SJCRH30 (cell line): Measurements from ENCODE around the gene RGS17. TPM values are rescaled to one million over a fixed set of nuclear protein-coding genes. Genes with fewer than 3 reads are reported as not detected.

Source experiments
- DNase-seq, 2 experiments: peaks; one replicate each; pipeline ENCODE4 v3.0.0-alpha.2; 2015 to 2020
- H3K27ac ChIP-seq: fragments of 250-450 bp; sonication (Bioruptor Pico); 2 replicates; pipeline ENCODE4 v1.5.1; 2020; ENCODE audit warnings: mild to moderate bottlenecking, moderate library complexity
- H3K27me3 ChIP-seq: fragments of 250-450 bp; sonication (Bioruptor Pico); 2 replicates; pipeline ENCODE4 v1.5.1; 2020; ENCODE audit warnings: mild to moderate bottlenecking, moderate library complexity
- H3K36me3 ChIP-seq: fragments of 250-450 bp; sonication (Bioruptor Pico); 2 replicates; pipeline ENCODE4 v1.5.1; 2020; ENCODE audit warnings: mild to moderate bottlenecking, moderate library complexity
- H3K4me1 ChIP-seq: fragments of 250-450 bp; sonication (Bioruptor Pico); 2 replicates; pipeline ENCODE4 v1.5.1; 2020; ENCODE audit warnings: mild to moderate bottlenecking, moderate library complexity
- H3K4me3 ChIP-seq: fragments of 250-450 bp; sonication (Bioruptor Pico); 2 replicates; pipeline ENCODE4 v1.5.1; 2020; ENCODE audit warnings: mild to moderate bottlenecking, moderate library complexity
- H3K9me3 ChIP-seq: fragments of 250-450 bp; sonication (Bioruptor Pico); replicated peaks from 2 replicates; pipeline ENCODE4 v1.5.1; 2020; ENCODE audit warnings: mild to moderate bottlenecking, moderate library complexity
- total RNA-seq: library from RNA; depleted of rRNA; stranded (reverse); fragments of >200 nt; shearing (Covaris generic); gene quantifications from 2 replicates; pipeline ENCODE4 v1.2.3, GENCODE V29; 2014; rRNA removed

RGS17 gene, protein sequence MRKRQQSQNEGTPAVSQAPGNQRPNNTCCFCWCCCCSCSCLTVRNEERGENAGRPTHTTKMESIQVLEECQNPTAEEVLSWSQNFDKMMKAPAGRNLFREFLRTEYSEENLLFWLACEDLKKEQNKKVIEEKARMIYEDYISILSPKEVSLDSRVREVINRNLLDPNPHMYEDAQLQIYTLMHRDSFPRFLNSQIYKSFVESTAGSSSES
- total RNA-seq, result 13.6 and 15.5 TPM in 2 replicates

DNA sequence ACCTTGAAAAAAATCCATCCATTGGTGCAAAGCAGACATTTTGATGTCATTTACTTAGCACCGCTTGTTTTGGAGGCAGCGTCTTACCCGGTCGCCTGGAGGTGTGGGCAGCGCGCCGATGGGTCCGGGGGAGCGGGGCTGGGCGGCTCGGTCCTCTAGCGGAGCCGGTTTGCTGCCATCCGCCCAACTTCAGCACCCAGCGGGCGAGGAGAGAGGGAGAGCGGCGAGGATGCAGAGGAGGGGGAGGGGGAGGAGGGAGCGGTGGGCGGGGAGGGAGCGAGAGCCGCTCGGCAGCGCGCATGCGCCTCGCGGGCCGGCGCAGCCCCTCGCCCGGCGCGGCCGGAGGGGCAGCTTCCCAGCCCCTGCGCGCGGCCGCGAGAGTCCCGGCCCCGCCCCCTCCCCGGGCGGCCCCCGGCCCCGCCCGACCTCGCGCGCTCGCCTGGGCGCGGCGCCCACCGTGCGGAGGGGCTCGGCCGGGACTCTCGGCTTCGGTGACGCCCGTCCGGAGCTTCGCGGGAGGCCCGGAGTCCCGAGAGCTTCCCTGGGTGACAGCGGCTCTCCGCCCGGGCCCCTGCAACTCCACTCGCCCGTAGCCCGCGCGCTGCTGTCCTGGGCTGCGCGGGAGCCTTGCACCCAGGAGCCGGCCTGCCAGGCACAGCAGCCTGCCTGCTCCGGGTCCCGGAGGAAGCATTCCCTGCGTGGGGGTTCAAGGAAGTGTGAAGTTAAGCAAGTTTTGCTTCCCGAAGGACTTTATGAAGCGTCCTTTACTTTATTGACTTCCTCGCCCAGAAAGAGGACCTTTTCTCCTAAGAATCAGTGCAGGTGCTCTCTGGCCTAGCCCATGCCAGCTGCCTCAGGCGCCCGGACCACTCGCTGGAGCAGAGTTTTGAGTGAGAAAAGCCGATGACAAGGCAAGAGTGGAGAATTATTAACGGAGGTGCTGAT lies at the start of gene RGS17:
RGS17 (minus strand) TSS at position 246 of the 945 bp plus-strand sequence. CDS start 87,264 bp downstream, outside the sequence.
- H3K4me3 ChIP-seq, result peak within 1 kb of the TSS; percentile 98
- H3K27ac ChIP-seq, result peak within 1 kb of the TSS; percentile 57
- H3K36me3 ChIP-seq, result no peaks in the 10 kb centered on the region
- peaks cover 6% of the 10 kb centered on the region; the same call in 1 of the 2 replicates for H3K4me1 ChIP-seq
- H3K27me3 ChIP-seq, result no peaks in the 10 kb centered on the region
- no peaks in the 10 kb centered on the region for H3K9me3 ChIP-seq
- DNase-seq, result peak; percentile 84 to 87

DNA sequence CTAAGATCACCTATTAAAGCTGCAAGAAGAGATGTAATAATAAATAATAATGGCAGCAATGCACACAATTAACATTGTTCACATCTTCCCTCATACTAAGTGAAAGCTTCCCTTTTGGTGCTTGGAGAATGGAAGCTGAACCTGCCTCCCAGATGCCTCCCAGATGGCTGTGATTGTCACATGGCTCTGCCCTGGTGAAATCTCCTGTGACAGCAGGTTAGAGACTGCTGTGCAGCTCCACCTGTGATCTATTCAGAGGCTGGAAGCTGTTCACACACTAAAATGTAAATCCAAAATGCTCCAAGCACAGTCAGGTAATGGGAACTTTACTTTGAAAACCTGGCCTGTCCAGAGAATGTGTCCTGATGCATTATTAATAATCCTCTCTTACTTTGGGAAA lies 41.7 kb upstream of the RGS17 start:
- Histone ChIP-seq H3K4me1 (no peaks in the 10 kb centered on the region), H3K27me3 (no peaks in the 10 kb centered on the region), H3K4me3 (no peak overlapping the region), H3K27ac (no peak overlapping the region), H3K9me3 (no peaks in the 10 kb centered on the region), H3K36me3 (no peaks in the 10 kb centered on the region)
- no peak for DNase-seq

DNA sequence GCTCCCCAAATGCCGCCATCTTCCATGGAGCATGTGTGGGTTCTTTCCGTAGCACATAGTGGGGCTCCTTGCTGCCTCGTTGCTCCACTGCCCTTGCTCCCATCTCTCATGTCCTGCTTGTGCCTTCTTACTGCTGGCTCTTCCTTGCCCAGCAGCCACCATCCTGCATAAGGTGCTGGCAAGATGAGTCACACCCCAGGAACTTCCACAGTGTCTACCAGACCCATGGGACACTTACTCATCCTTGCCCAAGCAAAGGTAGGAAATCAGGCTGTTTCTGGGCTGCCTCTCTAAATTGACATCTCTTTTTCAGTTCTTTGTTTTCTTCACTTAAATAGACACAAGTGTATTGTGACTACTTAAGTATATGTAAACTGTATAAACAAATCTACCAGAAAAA lies 39.4 kb upstream of the RGS17 start:
- 0 out of 2 replicates have a peak, but pooled peaks cover 5% of the 10 kb centered on the region for H3K4me1 ChIP-seq

GRCh38 chr6:153167907-153168306 lies 36.8 kb upstream of the RGS17 start:
- DNase-seq, result no peak
- no peak overlapping the region for H3K4me3 ChIP-seq
- no peaks in the 10 kb centered on the region for H3K9me3 ChIP-seq
- H3K27ac ChIP-seq, result no peak overlapping the region
- no peaks in the 10 kb centered on the region for H3K27me3 ChIP-seq
- H3K36me3 ChIP-seq, result no peaks in the 10 kb centered on the region
- H3K4me1 ChIP-seq, result 0 out of 2 replicates have a peak, but pooled peaks cover 5% of the 10 kb centered on the region

More for the DNA sequence above, 39.4 kb upstream of the RGS17 start:
- Histone ChIP-seq H3K36me3 (no peaks in the 10 kb centered on the region), H3K27ac (no peak overlapping the region), H3K27me3 (no peaks in the 10 kb centered on the region), H3K4me3 (no peak overlapping the region), H3K9me3 (no peaks in the 10 kb centered on the region)
- DNase-seq, result no peak

DNA sequence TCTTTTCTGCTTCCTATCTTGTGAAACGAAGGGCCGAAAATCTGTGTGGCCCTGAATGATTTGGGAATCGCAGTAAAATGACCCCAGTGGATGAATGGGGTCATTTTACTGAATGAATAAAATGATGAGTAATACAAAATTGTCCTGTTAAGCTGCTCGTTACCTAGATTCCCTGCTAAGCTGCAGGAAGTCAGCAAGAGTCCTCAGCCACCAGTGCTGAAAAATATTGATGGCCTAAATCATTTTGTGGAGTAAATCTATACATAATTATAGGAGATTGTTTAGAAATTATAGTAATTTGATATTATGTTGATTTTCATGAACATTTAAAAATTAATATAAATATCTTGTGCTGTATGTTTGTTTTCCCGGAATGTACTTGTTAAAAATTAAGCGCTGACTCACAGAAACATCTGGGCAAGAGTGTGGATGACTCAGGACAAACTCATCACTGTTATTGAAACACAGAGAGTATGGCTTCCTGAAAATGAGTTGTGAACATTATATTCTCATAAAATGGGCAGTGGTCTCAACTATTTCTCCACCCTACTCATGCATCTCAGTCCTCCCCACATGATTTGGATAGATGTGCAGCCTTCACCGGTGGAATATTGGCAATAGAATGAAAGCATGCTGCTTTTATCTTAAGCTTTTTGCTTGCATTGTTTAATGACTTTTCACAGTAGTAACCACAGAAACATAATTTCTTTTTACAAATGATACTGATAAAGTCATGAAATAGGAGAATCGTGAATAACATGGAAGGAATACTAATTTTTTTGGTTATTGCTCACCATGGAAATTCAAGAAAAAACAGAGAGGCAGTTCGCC lies 36.2 kb upstream of the RGS17 start:
- no peaks in the 10 kb centered on the region for H3K36me3 ChIP-seq
- H3K4me1 ChIP-seq, result 0 out of 2 replicates have a peak, but pooled peaks cover 5% of the 10 kb centered on the region
- H3K27me3 ChIP-seq, result no peaks in the 10 kb centered on the region
- no peaks in the 10 kb centered on the region for H3K9me3 ChIP-seq
- no peak overlapping the region for H3K27ac ChIP-seq
- DNase-seq, result peak in 1 of 2 experiments; percentile 14
- no peak overlapping the region for H3K4me3 ChIP-seq

DNA sequence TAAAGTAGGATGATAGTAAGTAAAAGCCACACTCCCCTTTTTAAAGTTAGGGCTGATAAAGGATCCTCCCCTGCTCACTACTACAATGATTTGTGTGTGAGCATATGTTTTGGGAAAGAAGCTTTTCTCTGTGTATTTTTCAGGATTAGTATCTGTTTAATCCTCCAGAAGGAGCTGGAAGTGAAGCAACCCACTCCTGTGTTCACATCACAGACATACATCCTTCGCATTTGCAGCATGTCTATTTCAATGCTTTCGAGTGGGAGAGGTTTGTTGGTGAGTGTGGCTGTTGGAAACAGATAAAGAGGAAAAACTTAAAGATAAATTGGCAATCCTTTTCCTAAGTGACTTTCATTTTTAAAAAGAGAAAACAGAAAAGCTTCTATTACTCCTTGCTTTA lies 31.6 kb upstream of the RGS17 start:
- Histone ChIP-seq H3K4me1 (0 out of 2 replicates have a peak, but pooled peaks cover 4% of the 10 kb centered on the region), H3K27me3 (no peaks in the 10 kb centered on the region), H3K36me3 (no peaks in the 10 kb centered on the region), H3K4me3 (no peak overlapping the region), H3K27ac (no peak overlapping the region), H3K9me3 (no peaks in the 10 kb centered on the region)
- no peak for DNase-seq

GRCh38 chr6:153162172-153162571 lies 31.1 kb upstream of the RGS17 start:
- DNase-seq, result no peak
- H3K27ac ChIP-seq, result no peak overlapping the region

GRCh38 chr6:153160221-153160620 lies 29.1 kb upstream of the RGS17 start:
- Histone ChIP-seq H3K4me1 (no peaks in the 10 kb centered on the region), H3K27ac (no peak overlapping the region), H3K27me3 (no peaks in the 10 kb centered on the region), H3K4me3 (no peak overlapping the region), H3K9me3 (no peaks in the 10 kb centered on the region), H3K36me3 (no peaks in the 10 kb centered on the region)
- DNase-seq, result no peak

More at GRCh38 chr6:153162172-153162571, 31.1 kb upstream of the RGS17 start:
- no peak overlapping the region for H3K4me3 ChIP-seq
- no peaks in the 10 kb centered on the region for H3K9me3 ChIP-seq
- H3K36me3 ChIP-seq, result no peaks in the 10 kb centered on the region
- no peaks in the 10 kb centered on the region for H3K4me1 ChIP-seq
- H3K27me3 ChIP-seq, result no peaks in the 10 kb centered on the region

DNA sequence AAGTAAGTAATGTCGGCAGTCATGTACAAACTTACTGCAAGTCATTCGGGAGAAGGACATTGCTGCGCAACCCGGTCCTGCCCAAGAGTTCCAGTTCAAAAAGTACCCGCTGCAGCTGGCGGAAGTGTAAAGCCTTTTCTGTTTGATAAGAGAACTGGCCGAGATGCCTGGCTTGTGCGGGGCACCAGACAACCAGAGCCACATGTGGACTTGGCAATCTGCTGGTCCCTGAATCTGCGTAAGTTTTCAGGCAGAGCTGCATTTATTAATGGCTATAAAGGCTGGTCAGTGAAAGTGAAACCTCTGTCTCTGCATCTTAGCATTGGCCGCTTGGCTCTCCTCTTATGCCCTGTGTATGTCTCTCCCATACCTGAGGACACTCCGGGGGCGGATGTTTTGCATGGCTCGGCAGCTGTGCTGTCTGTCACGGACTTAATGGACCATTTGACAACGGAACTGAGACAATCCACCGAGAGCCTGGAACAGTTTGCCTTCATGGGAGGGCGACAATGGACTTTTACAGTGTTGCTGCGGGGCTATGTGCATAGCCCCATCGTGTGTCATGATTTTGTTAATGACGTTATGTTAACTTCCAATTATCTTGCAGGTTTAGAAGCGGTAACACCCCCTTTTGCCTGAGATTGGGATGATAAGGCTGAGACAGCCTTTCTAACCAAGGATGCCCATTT lies 19.8 kb upstream of the RGS17 start:
- Histone ChIP-seq H3K4me3 (peak overlapping the region; percentile 61), H3K27me3 (no peaks in the 10 kb centered on the region), H3K36me3 (no peaks in the 10 kb centered on the region), H3K4me1 (peaks cover 8% of the 10 kb centered on the region; the same call in 1 of the 2 replicates), H3K9me3 (peaks cover 4% of the 10 kb centered on the region; the same call in 1 of the 2 replicates), H3K27ac (peak overlapping the region; percentile 66)
- peak; percentile 82 to 89 for DNase-seq

DNA sequence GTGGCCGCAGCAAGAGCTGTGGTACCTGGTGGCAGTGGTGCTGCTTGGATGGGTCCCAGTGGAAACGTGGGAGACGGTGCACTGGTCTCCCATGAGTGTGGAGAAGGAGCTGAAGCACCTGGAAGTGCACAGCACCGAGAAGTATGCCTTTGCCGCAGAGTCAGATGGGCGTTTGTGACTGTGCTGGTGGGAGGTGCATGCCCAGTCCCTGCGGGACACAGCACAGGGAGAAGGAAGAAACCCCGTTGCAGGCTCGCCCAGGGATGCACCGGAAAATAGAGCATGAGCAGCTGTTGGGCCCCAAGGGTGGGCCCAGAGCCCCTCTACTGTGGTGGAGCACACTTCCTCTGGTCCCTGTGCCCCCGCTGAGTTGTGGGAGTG lies 19.3 kb upstream of the RGS17 start:
- H3K4me3 ChIP-seq, result peak overlapping the region; percentile 61
- DNase-seq, result peak; percentile 58 to 72

DNA sequence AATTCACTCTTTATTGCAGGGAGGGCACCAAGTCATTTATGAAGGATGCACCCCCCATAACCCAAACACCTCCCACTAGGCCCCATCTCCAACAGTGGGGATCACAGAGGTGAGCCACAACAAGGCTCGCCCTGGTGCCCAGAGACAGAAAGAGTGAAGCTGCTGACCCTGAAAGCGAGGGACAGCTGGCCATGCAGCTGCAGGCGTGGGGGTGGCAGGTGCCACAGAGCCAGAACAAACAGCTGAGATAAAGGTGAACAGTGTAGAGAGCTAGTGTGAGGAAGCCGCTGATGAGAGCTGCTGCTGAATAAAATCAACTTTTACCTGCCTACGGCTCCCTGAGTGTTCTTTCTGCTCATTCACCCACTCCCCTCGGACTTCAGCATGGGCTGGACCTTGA lies 18.8 kb upstream of the RGS17 start:
- Histone ChIP-seq H3K4me1 (peaks cover 8% of the 10 kb centered on the region; the same call in 1 of the 2 replicates), H3K27me3 (no peaks in the 10 kb centered on the region)

More for the DNA sequence above, 19.3 kb upstream of the RGS17 start:
- Histone ChIP-seq H3K36me3 (no peaks in the 10 kb centered on the region), H3K27ac (peak overlapping the region; percentile 66), H3K27me3 (no peaks in the 10 kb centered on the region), H3K4me1 (peaks cover 8% of the 10 kb centered on the region; the same call in 1 of the 2 replicates), H3K9me3 (peaks cover 4% of the 10 kb centered on the region; the same call in 1 of the 2 replicates)

GRCh38 chr6:153146413-153146812 lies 15.3 kb upstream of the RGS17 start:
- peaks cover 4% of the 10 kb centered on the region; the same call in 1 of the 2 replicates for H3K9me3 ChIP-seq
- DNase-seq, result no peak
- H3K27me3 ChIP-seq, result no peaks in the 10 kb centered on the region
- H3K27ac ChIP-seq, result no peak overlapping the region
- H3K36me3 ChIP-seq, result no peaks in the 10 kb centered on the region
- peaks cover 2% of the 10 kb centered on the region; the same call in 1 of the 2 replicates for H3K4me1 ChIP-seq
- no peak overlapping the region for H3K4me3 ChIP-seq

More for the DNA sequence above, 18.8 kb upstream of the RGS17 start:
- Histone ChIP-seq H3K9me3 (peaks cover 4% of the 10 kb centered on the region; the same call in 1 of the 2 replicates), H3K4me3 (peak overlapping the region; percentile 61), H3K27ac (no peak overlapping the region), H3K36me3 (no peaks in the 10 kb centered on the region)
- peak in 1 of 2 experiments; percentile 35 for DNase-seq

- Histone ChIP-seq H3K4me1 (no peaks in the 10 kb centered on the region), H3K4me3 (no peak overlapping the region), H3K9me3 (peaks cover 4% of the 10 kb centered on the region; the same call in 1 of the 2 replicates), H3K36me3 (no peaks in the 10 kb centered on the region), H3K27me3 (no peaks in the 10 kb centered on the region), H3K27ac (no peak overlapping the region)
- no peak for DNase-seq
Observed at GRCh38 chr6:153145591-153145990, 14.5 kb upstream of the RGS17 start.
